HEK293 (cell line): Measurements from ENCODE around the gene TNIK.
A peak's percentile ranks its signal among the peaks of the same experiment; 100 is the strongest.

Experiments
- CTCF ChIA-PET: fragments of 350-600 bp; formaldehyde crosslinking; extraction: SDS; loops from one replicate; lab custom pipeline; 2021; ENCODE audit warnings: antibody characterized with exemption; lab: Yijun Ruan, JAX
- POLR2A ChIA-PET: fragments of 300-600 bp; formaldehyde crosslinking; extraction: SDS; loops from one replicate; lab custom pipeline; 2020; ENCODE audit warnings: antibody characterized with exemption, inconsistent platforms; lab: Yijun Ruan, JAX
- H3K27ac ChIP-seq: fragments of 200-500 bp; sonication (Bioruptor generic); 2 replicates; pipeline ENCODE4 v1.5.1; 2014; ENCODE audit warnings: low read depth, low read length, control low read depth, inconsistent platforms; ENCODE audit errors: extremely low read depth
- H3K36me3 ChIP-seq, 2 experiments: fragments of 200-500 bp in 1 of 2; sonication (Bioruptor generic) in 1 of 2; 1 replicate in 1 of 2; 2 replicates in 1 of 2; pipeline ENCODE4 v1.5.1; 2014 to 2017; ENCODE audit warnings: inconsistent platforms in 2 of 2, low read length in 2 of 2; ENCODE audit not compliant: control insufficient read depth in 2 of 2, insufficient read depth in 1 of 2
- H3K4me1 ChIP-seq: fragments of 200-500 bp; sonication (Bioruptor generic); 2 replicates; pipeline ENCODE4 v1.5.1; 2014; ENCODE audit warnings: mild to moderate bottlenecking, low read length, inconsistent platforms; ENCODE audit not compliant: control insufficient read depth, insufficient read depth
- H3K4me3 ChIP-seq: 2 replicates; pipeline ENCODE4 v1.5.1; 2011; ENCODE audit warnings: low read depth, mild to moderate bottlenecking, control low read depth, low read length, moderate library complexity
- H3K9me3 ChIP-seq: fragments of 200-500 bp; sonication (Bioruptor generic); 2 replicates; pipeline ENCODE4 v1.5.1; 2014; ENCODE audit warnings: low read depth, low read length, inconsistent platforms; ENCODE audit not compliant: control insufficient read depth, insufficient read depth
- ATF2 ChIP-seq: fragments of 450-650 bp; formaldehyde crosslinking; IDR thresholded peaks from 2 replicates; pipeline ENCODE4 v1.5.1; 2016; ENCODE audit warnings: missing biosample characterization, missing genetic modification characterization, low read depth
- KLF9 ChIP-seq: fragments of 450-650 bp; formaldehyde crosslinking; IDR thresholded peaks from 2 replicates; pipeline ENCODE4 v1.5.1; 2016; ENCODE audit warnings: missing biosample characterization, missing genetic modification characterization, low read depth
- PRDM1 ChIP-seq: fragments of 450-650 bp; formaldehyde crosslinking; IDR thresholded peaks from 2 replicates; pipeline ENCODE4; 2016; ENCODE audit warnings: missing biosample characterization, missing genetic modification characterization
- PRDM6 ChIP-seq: fragments of 450-650 bp; formaldehyde crosslinking; IDR thresholded peaks from 2 replicates; pipeline ENCODE4 v1.5.1; 2017; ENCODE audit warnings: missing biosample characterization, missing genetic modification characterization
- ZBTB21 ChIP-seq: fragments of 450-650 bp; formaldehyde crosslinking; IDR thresholded peaks from 2 replicates; pipeline ENCODE4 v1.5.1; 2017; ENCODE audit warnings: missing biosample characterization, missing genetic modification characterization
- ZBTB44 ChIP-seq: fragments of 450-650 bp; IDR thresholded peaks from 2 replicates; pipeline ENCODE4 v1.5.1; 2018; ENCODE audit warnings: missing biosample characterization, mild to moderate bottlenecking, missing genetic modification characterization
- ZBTB6 ChIP-seq: fragments of 450-650 bp; formaldehyde crosslinking; IDR thresholded peaks from 2 replicates; pipeline ENCODE4 v1.5.1; 2017; ENCODE audit warnings: missing biosample characterization, missing genetic modification characterization
- ZNF202 ChIP-seq: fragments of 450-650 bp; formaldehyde crosslinking; IDR thresholded peaks from 2 replicates; pipeline ENCODE4 v1.5.1; 2016; ENCODE audit warnings: missing biosample characterization, missing genetic modification characterization, borderline replicate concordance
- ZNF24 ChIP-seq: fragments of 450-650 bp; formaldehyde crosslinking; IDR thresholded peaks from 2 replicates; pipeline ENCODE4 v1.5.1; 2016; ENCODE audit warnings: missing biosample characterization, missing genetic modification characterization
- ZNF274 ChIP-seq, 2 experiments: fragments of 200-500 bp in 1 of 2; fragments of 450-650 bp in 1 of 2; sonication (Bioruptor generic) in 1 of 2; formaldehyde crosslinking in 1 of 2; IDR thresholded peaks; 2 replicates each; pipeline versions ENCODE4 v1.5.1 to v1.6.1; 2014 to 2016; ENCODE audit warnings: borderline replicate concordance in 1 of 2, inconsistent platforms in 1 of 2, low read length in 1 of 2, missing biosample characterization in 1 of 2, missing genetic modification characterization in 1 of 2
- ZNF311 ChIP-seq: fragments of 450-650 bp; formaldehyde crosslinking; IDR thresholded peaks from 2 replicates; pipeline ENCODE4 v1.5.1; 2017; ENCODE audit warnings: missing biosample characterization, missing genetic modification characterization, borderline replicate concordance
- ZNF341 ChIP-seq: fragments of 450-650 bp; formaldehyde crosslinking; IDR thresholded peaks from 2 replicates; pipeline ENCODE4; 2016; ENCODE audit warnings: low read depth, missing biosample characterization, missing genetic modification characterization
- ZNF426 ChIP-seq: fragments of 450-650 bp; formaldehyde crosslinking; IDR thresholded peaks from 2 replicates; pipeline ENCODE4 v1.5.1; 2017; ENCODE audit warnings: missing biosample characterization, missing genetic modification characterization, mild to moderate bottlenecking, inconsistent platforms, moderate library complexity
- ZNF558 ChIP-seq: fragments of 450-650 bp; formaldehyde crosslinking; IDR thresholded peaks from 2 replicates; pipeline ENCODE4 v1.5.1; 2016; ENCODE audit warnings: missing biosample characterization, missing genetic modification characterization
- ZNF629 ChIP-seq: fragments of 450-650 bp; formaldehyde crosslinking; IDR thresholded peaks from 2 replicates; pipeline ENCODE4 v1.5.1; 2017; ENCODE audit warnings: missing biosample characterization, missing genetic modification characterization
- ZNF670 ChIP-seq: fragments of 450-650 bp; formaldehyde crosslinking; IDR thresholded peaks from 2 replicates; pipeline ENCODE4 v1.5.1; 2016; ENCODE audit warnings: missing biosample characterization, missing genetic modification characterization, low read depth

The TNIK gene

GRCh38 chr3:171260466-171260865 lies 199.7 kb downstream of the TNIK start:
- ChIA-PET CTCF (no interaction called here), POLR2A (no interaction called here)

GRCh38 chr3:171258316-171258715 lies 201.9 kb downstream of the TNIK start:
- ChIA-PET POLR2A (no interaction called here), CTCF (no interaction called here)
- peaks cover 4% of the 10 kb centered on the region for H3K4me1 ChIP-seq
- TF ChIP-seq ZNF629 (tag by site-specific recombination) (no peak), ATF2 (tag by site-specific recombination) (no peak), PRDM6 (tag by site-specific recombination) (peak; percentile 10; the same call in 1 of the 2 replicates), PRDM1 (0 out of 2 replicates have a peak, but pooled peaks have one; percentile 34)
- no peak overlapping the region for H3K4me3 ChIP-seq
- no peaks in the 10 kb centered on the region for H3K36me3 ChIP-seq
- no peak overlapping the region for H3K27ac ChIP-seq
- H3K9me3 ChIP-seq, result no peaks in the 10 kb centered on the region

More at GRCh38 chr3:171260466-171260865, 199.7 kb downstream of the TNIK start:
- no peaks in the 10 kb centered on the region for H3K9me3 ChIP-seq
- no peak overlapping the region for H3K27ac ChIP-seq
- H3K4me3 ChIP-seq, result no peak overlapping the region
- H3K36me3 ChIP-seq, result no peaks in the 10 kb centered on the region
- H3K4me1 ChIP-seq, result peaks cover 4% of the 10 kb centered on the region
- TF ChIP-seq ZNF274 (IDR thresholded peaks at IDR 0.05; ENCODE audit: low read length), result no peak
- TF ChIP-seq ZNF274 (tag by site-specific recombination; IDR thresholded peaks at IDR 0.05; ENCODE audit: borderline replicate concordance), result no peak
- no peak for TF ChIP-seq ZNF24
- TF ChIP-seq ZBTB6 (tag by site-specific recombination), result no peak
- TF ChIP-seq ZNF202 (tag by site-specific recombination), result no peak
- TF ChIP-seq ZNF311 (tag by site-specific recombination), result no peak
- TF ChIP-seq ZBTB21 (tag by site-specific recombination), result no peak
- TF ChIP-seq ZNF426 (tag by site-specific recombination), result no peak
- TF ChIP-seq ZBTB44 (tag by site-specific recombination), result no peak
- no peak for TF ChIP-seq ZNF558 (tag by site-specific recombination)
- no peak for TF ChIP-seq ZNF670
- TF ChIP-seq ZNF341 (tag by site-specific recombination), result no peak
- no peak for TF ChIP-seq KLF9 (tag by site-specific recombination)
